GM12878 (cell line): ENCODE data around the gene CYB5RL. TPM values are rescaled to one million over a fixed set of nuclear protein-coding genes. Genes with fewer than 3 reads are reported as not detected.

ENCODE experiments used
- ATAC-seq: fragments of 200-7000 bp; cut with Tn5 transposase; 3 replicates; pipeline ENCODE4 v1.9.1; 2020; ENCODE audit warnings: mild to moderate bottlenecking, moderate library complexity
- BruUV-seq: library from RNA; stranded (reverse); fragments of 400-500 nt; replicated peaks from 2 replicates; lab custom pipeline; 2021; lab: Mats Ljungman, UMichigan
- CTCF ChIA-PET: fragments of 300-600 bp; sonication (Branson Sonifier 250); formaldehyde crosslinking; extraction: SDS; loops from one replicate; lab custom pipeline; 2021; ENCODE audit warnings: inconsistent platforms; lab: Yijun Ruan, JAX
- POLR2A ChIA-PET: fragments of 350-600 bp; formaldehyde crosslinking; extraction: SDS; loops from one replicate; lab custom pipeline; 2021; ENCODE audit warnings: inconsistent platforms; lab: Charles Lee
- RAD21 ChIA-PET: fragments of 300-600 bp; sonication (Branson Sonifier 250); formaldehyde crosslinking; loops from one replicate; lab custom pipeline; 2023; ENCODE audit warnings: antibody characterized with exemption; ENCODE audit not compliant: unreplicated experiment; lab: Charles Lee
- SMC1A ChIA-PET: fragments of 300-600 bp; sonication (Branson Sonifier 250); formaldehyde crosslinking; loops from one replicate; lab custom pipeline; 2023; ENCODE audit not compliant: unreplicated experiment, uncharacterized antibody; lab: Charles Lee
- DNase-seq: peaks from one replicate; pipeline ENCODE4 v3.0.0-alpha.2; 2011; ENCODE audit warnings: low read depth, low spot score
- FAIRE-seq: peaks from 3 replicates; lab custom pipeline; 2011; peaks lifted over from hg19 to GRCh38; lab: Jason Lieb, UNC
- H2AFZ ChIP-seq: 2 replicates; pipeline ENCODE4 v1.6.0; 2011; ENCODE audit warnings: low read depth, low read length, control low read depth; ENCODE audit not compliant: control insufficient read depth
- H3K27ac ChIP-seq: 2 replicates; pipeline ENCODE4 v1.5.1; 2011; ENCODE audit warnings: control low read depth; ENCODE audit not compliant: control insufficient read depth, insufficient read depth
- H3K27me3 ChIP-seq, 2 experiments: replicated peaks in 1 of 2; 2 replicates each; pipeline versions ENCODE4 v1.6.0 to v1.6.1; 2011; ENCODE audit warnings: low read length in 1 of 2; ENCODE audit not compliant: control insufficient read depth in 2 of 2, insufficient read depth in 2 of 2
- H3K36me3 ChIP-seq, 2 experiments: 2 replicates each; pipeline ENCODE4 v1.5.1; 2011; ENCODE audit warnings: low read length in 1 of 2; ENCODE audit not compliant: control insufficient read depth in 2 of 2, insufficient read depth in 2 of 2
- H3K4me1 ChIP-seq: 2 replicates; pipeline ENCODE4 v1.6.1; 2011; ENCODE audit warnings: mild to moderate bottlenecking, low read length, moderate library complexity, mixed read lengths; ENCODE audit not compliant: control insufficient read depth, insufficient read depth
- H3K4me2 ChIP-seq: 2 replicates; pipeline ENCODE4 v1.6.0; 2011; ENCODE audit warnings: control low read depth; ENCODE audit not compliant: control insufficient read depth, insufficient read depth
- H3K4me3 ChIP-seq: fragments of 200-600 bp; sonication (generic); 2 replicates; pipeline ENCODE4 v1.5.1; 2016
- H3K79me2 ChIP-seq: 2 replicates; pipeline ENCODE4 v1.6.0; 2011; ENCODE audit warnings: low read length; ENCODE audit not compliant: control insufficient read depth, insufficient read depth
- H3K9ac ChIP-seq: 2 replicates; pipeline ENCODE4 v1.8.0; 2011; ENCODE audit warnings: low read length, control low read depth, mixed read lengths; ENCODE audit not compliant: control insufficient read depth, insufficient read depth
- H3K9me3 ChIP-seq: replicated peaks from 3 replicates; pipeline ENCODE4 v1.5.1; 2011; ENCODE audit warnings: mild to moderate bottlenecking, low read length; ENCODE audit not compliant: control insufficient read depth, insufficient read depth
- H4K20me1 ChIP-seq: 2 replicates; pipeline ENCODE4 v1.6.0; 2011; ENCODE audit not compliant: control insufficient read depth, insufficient read depth
- ETV6 ChIP-seq, 2 experiments: fragments of 450-650 bp in 1 of 2; IDR thresholded peaks in 1 of 2; conservative IDR thresholded peaks in 1 of 2; 2 replicates each; pipeline ENCODE4 v1.6.1; 2014; ENCODE audit warnings: antibody characterized with exemption in 1 of 2, borderline replicate concordance in 1 of 2, low read depth in 1 of 2, mild to moderate bottlenecking in 1 of 2, moderate library complexity in 1 of 2
- SREBF2 ChIP-seq: IDR thresholded peaks from 2 replicates; pipeline ENCODE4 v1.6.1; 2012; ENCODE audit warnings: mild to moderate bottlenecking, low read length
- SRF ChIP-seq, 2 experiments: IDR thresholded peaks; 2 replicates each; pipeline ENCODE4 v1.6.1; 2011; ENCODE audit warnings: low read depth in 2 of 2, low read length in 2 of 2, mild to moderate bottlenecking in 1 of 2, moderate library complexity in 1 of 2
- TARDBP ChIP-seq: IDR thresholded peaks from 2 replicates; pipeline ENCODE4 v1.6.1; 2016; ENCODE audit warnings: borderline replicate concordance
- ZNF384 ChIP-seq: IDR thresholded peaks from 2 replicates; pipeline ENCODE4 v1.6.1; 2012; ENCODE audit warnings: low read depth, mild to moderate bottlenecking, low read length, improper control_type of control experiment, borderline replicate concordance
- WGBS: methylation state at CpG from one replicate; pipeline ENCODE4 v1.1.6; 2016; ENCODE audit warnings: low lambda C conversion rate; ENCODE audit not compliant: insufficient replicate concordance, insufficient coverage; ENCODE audit errors: missing lambda C conversion rate; 5-methylcytosine and 5-hydroxymethylcytosine counted together
- in situ Hi-C: fragments of 300-500 bp; cut with MboI; formaldehyde crosslinking; loops from 9 replicates; pipeline ENCODE4 v1.14.3; 2018; ENCODE audit warnings: mixed read lengths
- intact Hi-C: fragments of 100-400 bp; cut with micrococcal nuclease; formaldehyde crosslinking; loops from one replicate; pipeline ENCODE4 v1.14.2; 2022; ENCODE audit not compliant: unreplicated experiment
- polyA plus RNA-seq, 11 experiments: library from polyadenylated mRNA; depleted of rRNA in 4 of 11; unstranded in 6 of 11; stranded (reverse) in 5 of 11; fragments of >200 nt; fragmentation: Nextera tagmentation in 4 of 11; fragmentation: Illumina TruSeq in 1 of 11; extraction: Ambion mirVana in 4 of 11; extraction: Trizol in 1 of 11; gene quantifications; 1 replicate in 1 of 11; 2 replicates in 10 of 11; pipeline versions ENCODE4 v1.2.1 to v1.2.3, GENCODE V29; 2011 to 2016; ENCODE audit warnings: inconsistent platforms in 2 of 11, missing spikeins in 2 of 11, low read depth in 1 of 11
- total RNA-seq, 4 experiments: library from RNA; depleted of rRNA in 3 of 4; stranded (reverse); fragments of >200 nt in 3 of 4; fragmentation: Illumina TruSeq in 1 of 4; extraction: Trizol in 1 of 4; gene quantifications; 2 replicates each; pipeline versions ENCODE4 v1.2.1 to v1.2.3, GENCODE V29; 2013 to 2021
- TF ChIP-seq, protein P1 (sequence below): fragments of 450-650 bp; IDR thresholded peaks from 2 replicates; pipeline ENCODE4 v1.6.1; 2018; ENCODE audit warnings: mild to moderate bottlenecking, low read depth, moderate library complexity; ENCODE audit not compliant: partially characterized antibody
- TF ChIP-seq, protein P2 (sequence below): IDR thresholded peaks from 2 replicates; pipeline ENCODE4 v1.6.1; 2011; ENCODE audit warnings: mild to moderate bottlenecking, low read depth, low read length, moderate library complexity; ENCODE audit not compliant: insufficient replicate concordance
- TF ChIP-seq, protein P3 (sequence below): fragments of 450-650 bp; IDR thresholded peaks from 2 replicates; pipeline ENCODE4 v1.6.1; 2017; ENCODE audit warnings: antibody characterized with exemption, mild to moderate bottlenecking, moderate library complexity
- TF ChIP-seq, protein P4 (sequence below): IDR thresholded peaks from 2 replicates; pipeline ENCODE4 v1.6.1; 2012; ENCODE audit warnings: improper control_type of control experiment, low read depth, low read length; ENCODE audit not compliant: insufficient replicate concordance
- TF ChIP-seq, protein P5 (sequence below): IDR thresholded peaks from 2 replicates; pipeline ENCODE4 v1.6.1; 2012; ENCODE audit warnings: low read depth, low read length, improper control_type of control experiment

The CYB5RL gene
- total and polyA plus RNA-seq, 10 of the 15 experiments (the other 5 are each of a cell fraction or from before 2014, with no cell fraction given), result 3.1 to 8.7 (median 7.2) TPM

DNA sequence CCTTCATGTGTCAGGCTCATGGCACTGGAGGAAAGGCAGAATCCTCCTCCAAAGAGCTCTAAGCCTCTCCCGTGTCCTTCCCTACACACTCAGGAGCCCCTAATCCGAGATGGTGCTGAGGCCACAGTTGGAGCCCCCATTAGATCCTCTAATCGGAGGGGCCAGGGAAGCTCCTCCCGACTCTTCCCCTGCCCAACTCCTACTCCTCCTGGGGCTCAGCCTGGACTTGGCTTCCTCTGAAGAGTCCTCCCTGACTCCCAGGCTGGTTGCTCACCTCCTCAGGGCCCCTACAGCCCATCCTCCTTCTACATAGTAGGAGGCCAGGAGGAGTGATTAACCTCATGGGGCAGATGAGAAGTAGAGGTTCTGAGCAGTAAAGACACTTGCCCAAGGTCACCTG, 25.7 kb downstream of the CYB5RL start:
- Histone ChIP-seq H3K9ac (no peak overlapping the region), H3K36me3 (no peaks in the 10 kb centered on the region), H2AFZ (no peak overlapping the region), H3K4me2 (no peak overlapping the region), H3K4me3 (no peak overlapping the region), H3K27ac (no peak overlapping the region), H3K4me1 (no peaks in the 10 kb centered on the region), H3K9me3 (no peaks in the 10 kb centered on the region), H3K79me2 (no peaks in the 10 kb centered on the region), H4K20me1 (no peaks in the 10 kb centered on the region), H3K27me3 (no peaks in the 10 kb centered on the region)
- no peak for ATAC-seq
- FAIRE-seq, result no peak
- intact Hi-C loops, result no loop called here
- DNase-seq, result no peak
- 64% methylated on average over 4 of the region's 4 CpGs for WGBS
- in situ Hi-C loops, result no loop called here
- ChIA-PET SMC1A (no interaction called here), POLR2A (no interaction called here), CTCF (no interaction called here), RAD21 (no interaction called here)
- BruUV-seq, result no TSS peak
- TF ChIP-seq, protein P1, sequence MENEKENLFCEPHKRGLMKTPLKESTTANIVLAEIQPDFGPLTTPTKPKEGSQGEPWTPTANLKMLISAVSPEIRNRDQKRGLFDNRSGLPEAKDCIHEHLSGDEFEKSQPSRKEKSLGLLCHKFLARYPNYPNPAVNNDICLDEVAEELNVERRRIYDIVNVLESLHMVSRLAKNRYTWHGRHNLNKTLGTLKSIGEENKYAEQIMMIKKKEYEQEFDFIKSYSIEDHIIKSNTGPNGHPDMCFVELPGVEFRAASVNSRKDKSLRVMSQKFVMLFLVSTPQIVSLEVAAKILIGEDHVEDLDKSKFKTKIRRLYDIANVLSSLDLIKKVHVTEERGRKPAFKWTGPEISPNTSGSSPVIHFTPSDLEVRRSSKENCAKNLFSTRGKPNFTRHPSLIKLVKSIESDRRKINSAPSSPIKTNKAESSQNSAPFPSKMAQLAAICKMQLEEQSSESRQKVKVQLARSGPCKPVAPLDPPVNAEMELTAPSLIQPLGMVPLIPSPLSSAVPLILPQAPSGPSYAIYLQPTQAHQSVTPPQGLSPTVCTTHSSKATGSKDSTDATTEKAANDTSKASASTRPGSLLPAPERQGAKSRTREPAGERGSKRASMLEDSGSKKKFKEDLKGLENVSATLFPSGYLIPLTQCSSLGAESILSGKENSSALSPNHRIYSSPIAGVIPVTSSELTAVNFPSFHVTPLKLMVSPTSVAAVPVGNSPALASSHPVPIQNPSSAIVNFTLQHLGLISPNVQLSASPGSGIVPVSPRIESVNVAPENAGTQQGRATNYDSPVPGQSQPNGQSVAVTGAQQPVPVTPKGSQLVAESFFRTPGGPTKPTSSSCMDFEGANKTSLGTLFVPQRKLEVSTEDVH, result no peak
- TF ChIP-seq, protein P2, sequence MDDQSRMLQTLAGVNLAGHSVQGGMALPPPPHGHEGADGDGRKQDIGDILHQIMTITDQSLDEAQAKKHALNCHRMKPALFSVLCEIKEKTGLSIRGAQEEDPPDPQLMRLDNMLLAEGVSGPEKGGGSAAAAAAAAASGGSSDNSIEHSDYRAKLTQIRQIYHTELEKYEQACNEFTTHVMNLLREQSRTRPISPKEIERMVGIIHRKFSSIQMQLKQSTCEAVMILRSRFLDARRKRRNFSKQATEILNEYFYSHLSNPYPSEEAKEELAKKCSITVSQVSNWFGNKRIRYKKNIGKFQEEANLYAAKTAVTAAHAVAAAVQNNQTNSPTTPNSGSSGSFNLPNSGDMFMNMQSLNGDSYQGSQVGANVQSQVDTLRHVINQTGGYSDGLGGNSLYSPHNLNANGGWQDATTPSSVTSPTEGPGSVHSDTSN, result no peak
- TF ChIP-seq ZNF384 (no peak), ETV6 (conservative IDR thresholded peaks at IDR 0.05 in 1 of 2, IDR thresholded peaks at IDR 0.05 in 1 of 2; ENCODE audit: borderline replicate concordance in 1 of 2, low read depth in 1 of 2) (no peak), TARDBP (no peak), SRF (IDR thresholded peaks at IDR 0.05; ENCODE audit: low read depth in 2 of 2, low read length in 2 of 2) (no peak), SREBF2 (no peak)
- TF ChIP-seq, protein P3, sequence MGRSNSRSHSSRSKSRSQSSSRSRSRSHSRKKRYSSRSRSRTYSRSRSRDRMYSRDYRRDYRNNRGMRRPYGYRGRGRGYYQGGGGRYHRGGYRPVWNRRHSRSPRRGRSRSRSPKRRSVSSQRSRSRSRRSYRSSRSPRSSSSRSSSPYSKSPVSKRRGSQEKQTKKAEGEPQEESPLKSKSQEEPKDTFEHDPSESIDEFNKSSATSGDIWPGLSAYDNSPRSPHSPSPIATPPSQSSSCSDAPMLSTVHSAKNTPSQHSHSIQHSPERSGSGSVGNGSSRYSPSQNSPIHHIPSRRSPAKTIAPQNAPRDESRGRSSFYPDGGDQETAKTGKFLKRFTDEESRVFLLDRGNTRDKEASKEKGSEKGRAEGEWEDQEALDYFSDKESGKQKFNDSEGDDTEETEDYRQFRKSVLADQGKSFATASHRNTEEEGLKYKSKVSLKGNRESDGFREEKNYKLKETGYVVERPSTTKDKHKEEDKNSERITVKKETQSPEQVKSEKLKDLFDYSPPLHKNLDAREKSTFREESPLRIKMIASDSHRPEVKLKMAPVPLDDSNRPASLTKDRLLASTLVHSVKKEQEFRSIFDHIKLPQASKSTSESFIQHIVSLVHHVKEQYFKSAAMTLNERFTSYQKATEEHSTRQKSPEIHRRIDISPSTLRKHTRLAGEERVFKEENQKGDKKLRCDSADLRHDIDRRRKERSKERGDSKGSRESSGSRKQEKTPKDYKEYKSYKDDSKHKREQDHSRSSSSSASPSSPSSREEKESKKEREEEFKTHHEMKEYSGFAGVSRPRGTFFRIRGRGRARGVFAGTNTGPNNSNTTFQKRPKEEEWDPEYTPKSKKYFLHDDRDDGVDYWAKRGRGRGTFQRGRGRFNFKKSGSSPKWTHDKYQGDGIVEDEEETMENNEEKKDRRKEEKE, result no peak
- TF ChIP-seq, protein P4, sequence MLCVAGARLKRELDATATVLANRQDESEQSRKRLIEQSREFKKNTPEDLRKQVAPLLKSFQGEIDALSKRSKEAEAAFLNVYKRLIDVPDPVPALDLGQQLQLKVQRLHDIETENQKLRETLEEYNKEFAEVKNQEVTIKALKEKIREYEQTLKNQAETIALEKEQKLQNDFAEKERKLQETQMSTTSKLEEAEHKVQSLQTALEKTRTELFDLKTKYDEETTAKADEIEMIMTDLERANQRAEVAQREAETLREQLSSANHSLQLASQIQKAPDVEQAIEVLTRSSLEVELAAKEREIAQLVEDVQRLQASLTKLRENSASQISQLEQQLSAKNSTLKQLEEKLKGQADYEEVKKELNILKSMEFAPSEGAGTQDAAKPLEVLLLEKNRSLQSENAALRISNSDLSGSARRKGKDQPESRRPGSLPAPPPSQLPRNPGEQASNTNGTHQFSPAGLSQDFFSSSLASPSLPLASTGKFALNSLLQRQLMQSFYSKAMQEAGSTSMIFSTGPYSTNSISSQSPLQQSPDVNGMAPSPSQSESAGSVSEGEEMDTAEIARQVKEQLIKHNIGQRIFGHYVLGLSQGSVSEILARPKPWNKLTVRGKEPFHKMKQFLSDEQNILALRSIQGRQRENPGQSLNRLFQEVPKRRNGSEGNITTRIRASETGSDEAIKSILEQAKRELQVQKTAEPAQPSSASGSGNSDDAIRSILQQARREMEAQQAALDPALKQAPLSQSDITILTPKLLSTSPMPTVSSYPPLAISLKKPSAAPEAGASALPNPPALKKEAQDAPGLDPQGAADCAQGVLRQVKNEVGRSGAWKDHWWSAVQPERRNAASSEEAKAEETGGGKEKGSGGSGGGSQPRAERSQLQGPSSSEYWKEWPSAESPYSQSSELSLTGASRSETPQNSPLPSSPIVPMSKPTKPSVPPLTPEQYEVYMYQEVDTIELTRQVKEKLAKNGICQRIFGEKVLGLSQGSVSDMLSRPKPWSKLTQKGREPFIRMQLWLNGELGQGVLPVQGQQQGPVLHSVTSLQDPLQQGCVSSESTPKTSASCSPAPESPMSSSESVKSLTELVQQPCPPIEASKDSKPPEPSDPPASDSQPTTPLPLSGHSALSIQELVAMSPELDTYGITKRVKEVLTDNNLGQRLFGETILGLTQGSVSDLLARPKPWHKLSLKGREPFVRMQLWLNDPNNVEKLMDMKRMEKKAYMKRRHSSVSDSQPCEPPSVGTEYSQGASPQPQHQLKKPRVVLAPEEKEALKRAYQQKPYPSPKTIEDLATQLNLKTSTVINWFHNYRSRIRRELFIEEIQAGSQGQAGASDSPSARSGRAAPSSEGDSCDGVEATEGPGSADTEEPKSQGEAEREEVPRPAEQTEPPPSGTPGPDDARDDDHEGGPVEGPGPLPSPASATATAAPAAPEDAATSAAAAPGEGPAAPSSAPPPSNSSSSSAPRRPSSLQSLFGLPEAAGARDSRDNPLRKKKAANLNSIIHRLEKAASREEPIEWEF, result no peak
- TF ChIP-seq, protein P5, sequence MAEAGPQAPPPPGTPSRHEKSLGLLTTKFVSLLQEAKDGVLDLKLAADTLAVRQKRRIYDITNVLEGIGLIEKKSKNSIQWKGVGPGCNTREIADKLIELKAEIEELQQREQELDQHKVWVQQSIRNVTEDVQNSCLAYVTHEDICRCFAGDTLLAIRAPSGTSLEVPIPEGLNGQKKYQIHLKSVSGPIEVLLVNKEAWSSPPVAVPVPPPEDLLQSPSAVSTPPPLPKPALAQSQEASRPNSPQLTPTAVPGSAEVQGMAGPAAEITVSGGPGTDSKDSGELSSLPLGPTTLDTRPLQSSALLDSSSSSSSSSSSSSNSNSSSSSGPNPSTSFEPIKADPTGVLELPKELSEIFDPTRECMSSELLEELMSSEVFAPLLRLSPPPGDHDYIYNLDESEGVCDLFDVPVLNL, result no peak
